Colonic mucosa (tissue), 4 donors: Measurements from ENCODE around the gene SLFNL1. TPM values are rescaled to one million over a fixed set of nuclear protein-coding genes. Genes with fewer than 3 reads are reported as not detected.

Source experiments
- DNase-seq: peaks from one replicate; pipeline ENCODE4 v3.0.0-alpha.2; 2020
- H3K27ac ChIP-seq: fragments of 200-600 bp; one replicate; pipeline ENCODE4 v1.8.0; 2021
- H3K27me3 ChIP-seq: fragments of 200-600 bp; one replicate; pipeline ENCODE4 v1.8.0; 2021
- H3K36me3 ChIP-seq: fragments of 200-600 bp; one replicate; pipeline ENCODE4 v1.8.0; 2021
- H3K4me1 ChIP-seq: fragments of 200-600 bp; one replicate; pipeline ENCODE4 v1.8.0; 2021; ENCODE audit warnings: mild to moderate bottlenecking
- H3K4me3 ChIP-seq: fragments of 200-600 bp; one replicate; pipeline ENCODE4 v1.8.0; 2021
- H3K9ac ChIP-seq, 2 donors: one replicate each; pipeline ENCODE4 v1.7.0; 2013; ENCODE audit warnings: control low read depth in 2 of 2, low read depth in 2 of 2, low read length in 2 of 2
- H3K9me3 ChIP-seq: fragments of 200-600 bp; one replicate; pipeline ENCODE4 v1.8.0; 2021
- CTCF ChIP-seq: fragments of 200-600 bp; IDR thresholded peaks from one replicate; pipeline ENCODE4 v1.8.0; 2022; ENCODE audit warnings: antibody characterized with exemption, mild to moderate bottlenecking
- intact Hi-C: fragments of 100-400 bp; cut with DNase I; formaldehyde crosslinking; loops from one replicate; pipeline ENCODE4 v1.14.1; 2022
- total RNA-seq, 2 donors: library from RNA; stranded (reverse); fragmentation: NEBNext Ultra II Directional in 1 of 2; extraction: Animal tissue kit (Norgen Biotek cat#: 25700) in 1 of 2; gene quantifications; one replicate each; pipeline ENCODE4 v1.2.1, GENCODE V29; 2021
- donor health status: healthy.
- donor health status: DM: no; HTN: no; CAD: no.
- donor health status: DM: no; HTN: no; CAD: no.

Gene SLFNL1
- total RNA-seq, 2 donors from 2014 or later = 0.27 to 0.30 TPM

GRCh38 chr1:40998668-40999067 lies 22.9 kb downstream of the SLFNL1 start:
- DNase-seq = no peak
- no peaks in the 10 kb centered on the region for H3K9me3 ChIP-seq
- H3K4me3 ChIP-seq = no peak overlapping the region
- TF ChIP-seq CTCF = no peak
- intact Hi-C loops = no loop called here
- H3K9ac ChIP-seq = no peak overlapping the region
- H3K4me1 ChIP-seq = no peaks in the 10 kb centered on the region
- H3K27me3 ChIP-seq = no peaks in the 10 kb centered on the region
- no peak overlapping the region for H3K27ac ChIP-seq
- H3K36me3 ChIP-seq = no peaks in the 10 kb centered on the region

DNA sequence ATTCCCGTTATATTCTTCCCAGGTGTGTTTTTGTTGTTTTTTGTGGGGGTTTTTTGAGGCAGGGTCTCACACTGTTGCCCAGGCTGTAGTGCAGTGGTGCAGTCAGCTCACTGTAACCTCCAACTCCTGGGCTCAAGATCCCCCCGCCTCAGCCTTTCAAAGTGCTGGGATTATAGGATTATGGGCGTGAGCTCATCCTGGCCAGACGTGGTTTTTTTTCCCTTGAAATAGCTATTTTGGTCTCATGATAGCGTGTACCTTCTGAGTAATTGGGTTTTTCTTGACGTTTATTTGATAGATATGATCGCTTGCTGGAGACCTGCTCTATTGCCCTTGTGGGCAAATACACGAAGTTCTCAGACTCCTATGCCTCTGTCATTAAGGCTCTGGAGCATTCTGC lies 24.4 kb downstream of the SLFNL1 start:
- no peaks in the 10 kb centered on the region for H3K36me3 ChIP-seq
- intact Hi-C loops = no loop called here
- H3K27ac ChIP-seq = no peak overlapping the region
- H3K27me3 ChIP-seq = no peaks in the 10 kb centered on the region
- H3K9me3 ChIP-seq = no peaks in the 10 kb centered on the region
- H3K4me1 ChIP-seq = no peaks in the 10 kb centered on the region
- no peak for TF ChIP-seq CTCF
- DNase-seq = no peak
- H3K4me3 ChIP-seq = no peak overlapping the region
- H3K9ac ChIP-seq = no peak overlapping the region

- TF ChIP-seq CTCF = no peak
- peaks cover 8% of the 10 kb centered on the region for H3K36me3 ChIP-seq
- DNase-seq = no peak
- no peaks in the 10 kb centered on the region for H3K27me3 ChIP-seq
- intact Hi-C loops = no loop called here
- no peak overlapping the region for H3K4me3 ChIP-seq
- H3K9me3 ChIP-seq = no peaks in the 10 kb centered on the region
- no peaks in the 10 kb centered on the region for H3K4me1 ChIP-seq
- no peak overlapping the region for H3K27ac ChIP-seq
- H3K9ac ChIP-seq = no peak overlapping the region
Observed at GRCh38 chr1:40989066-40989465, 32.5 kb downstream of the SLFNL1 start.

- intact Hi-C loops = no loop called here
- Histone ChIP-seq H3K4me1 (no peaks in the 10 kb centered on the region), H3K4me3 (no peak overlapping the region), H3K9ac (no peak overlapping the region), H3K27ac (no peak overlapping the region), H3K27me3 (no peaks in the 10 kb centered on the region), H3K36me3 (peaks cover 8% of the 10 kb centered on the region), H3K9me3 (no peaks in the 10 kb centered on the region)
- no peak for DNase-seq
- no peak for TF ChIP-seq CTCF
Observed at GRCh38 chr1:40988280-40988679, 33.2 kb downstream of the SLFNL1 start.

- Histone ChIP-seq H3K4me3 (no peak overlapping the region), H3K27ac (no peak overlapping the region), H3K9ac (no peak overlapping the region), H3K36me3 (peaks cover 8% of the 10 kb centered on the region), H3K4me1 (no peaks in the 10 kb centered on the region), H3K9me3 (no peaks in the 10 kb centered on the region), H3K27me3 (no peaks in the 10 kb centered on the region)
- DNase-seq = no peak
- intact Hi-C loops = no loop called here
- no peak for TF ChIP-seq CTCF
Observed at GRCh38 chr1:40987439-40988276, 33.9 kb downstream of the SLFNL1 start.
